ENCODE measurements around the gene ME3. TPM values are rescaled to one million over a fixed set of nuclear protein-coding genes. Genes with fewer than 3 reads are reported as not detected.

ME3 gene
- total and polyA plus RNA-seq, 4 donors = 1.4 to 7.2 (median 2.3) TPM

DNA sequence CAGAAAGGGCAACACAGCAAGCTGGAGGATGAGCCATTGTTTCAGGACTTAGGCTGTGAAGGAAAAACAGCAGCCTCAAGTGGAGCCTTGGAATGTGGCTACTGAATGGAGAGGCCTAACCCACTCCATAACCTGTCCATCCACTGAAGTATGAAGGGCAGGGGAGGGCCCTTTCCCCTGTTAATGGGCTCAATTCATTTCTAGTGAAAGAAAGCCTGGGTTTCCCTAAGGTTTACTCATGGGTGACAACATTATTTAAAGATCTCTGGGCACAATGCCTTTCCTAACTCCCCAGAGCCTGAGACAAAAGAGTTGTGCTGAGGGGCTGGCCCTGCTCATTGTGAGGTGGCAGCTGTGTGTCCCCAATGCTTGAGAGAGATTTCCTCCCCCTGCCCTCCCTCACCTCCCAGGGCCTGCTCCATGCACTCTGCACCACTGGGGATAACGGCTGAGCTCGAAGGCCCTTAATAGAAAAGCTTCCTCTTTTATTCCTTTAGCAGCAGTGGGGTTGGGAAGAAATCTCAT is 83.8 kb downstream of the ME3 start:
- no peak overlapping the region for H3K4me3 ChIP-seq (ENCODE audit: low read depth in 1 of 3, low read length in 3 of 3)
- H3K9me3 ChIP-seq (ENCODE audit: control insufficient read depth in 4 of 4, low read length in 3 of 4) = no peaks in the 10 kb centered on the region
- H3K9ac ChIP-seq (ENCODE audit: low read depth in 1 of 2, low read length in 2 of 2) = no peak overlapping the region
- no peak for DNase-seq (ENCODE audit: low spot score)
- no peaks in the 10 kb centered on the region for H3K4me1 ChIP-seq (ENCODE audit: control insufficient read depth in 4 of 4, insufficient read depth in 4 of 4, low read length in 3 of 4)
- WGBS = 86% methylated on average over 2 of the region's 2 CpGs
- TF ChIP-seq, protein P1, sequence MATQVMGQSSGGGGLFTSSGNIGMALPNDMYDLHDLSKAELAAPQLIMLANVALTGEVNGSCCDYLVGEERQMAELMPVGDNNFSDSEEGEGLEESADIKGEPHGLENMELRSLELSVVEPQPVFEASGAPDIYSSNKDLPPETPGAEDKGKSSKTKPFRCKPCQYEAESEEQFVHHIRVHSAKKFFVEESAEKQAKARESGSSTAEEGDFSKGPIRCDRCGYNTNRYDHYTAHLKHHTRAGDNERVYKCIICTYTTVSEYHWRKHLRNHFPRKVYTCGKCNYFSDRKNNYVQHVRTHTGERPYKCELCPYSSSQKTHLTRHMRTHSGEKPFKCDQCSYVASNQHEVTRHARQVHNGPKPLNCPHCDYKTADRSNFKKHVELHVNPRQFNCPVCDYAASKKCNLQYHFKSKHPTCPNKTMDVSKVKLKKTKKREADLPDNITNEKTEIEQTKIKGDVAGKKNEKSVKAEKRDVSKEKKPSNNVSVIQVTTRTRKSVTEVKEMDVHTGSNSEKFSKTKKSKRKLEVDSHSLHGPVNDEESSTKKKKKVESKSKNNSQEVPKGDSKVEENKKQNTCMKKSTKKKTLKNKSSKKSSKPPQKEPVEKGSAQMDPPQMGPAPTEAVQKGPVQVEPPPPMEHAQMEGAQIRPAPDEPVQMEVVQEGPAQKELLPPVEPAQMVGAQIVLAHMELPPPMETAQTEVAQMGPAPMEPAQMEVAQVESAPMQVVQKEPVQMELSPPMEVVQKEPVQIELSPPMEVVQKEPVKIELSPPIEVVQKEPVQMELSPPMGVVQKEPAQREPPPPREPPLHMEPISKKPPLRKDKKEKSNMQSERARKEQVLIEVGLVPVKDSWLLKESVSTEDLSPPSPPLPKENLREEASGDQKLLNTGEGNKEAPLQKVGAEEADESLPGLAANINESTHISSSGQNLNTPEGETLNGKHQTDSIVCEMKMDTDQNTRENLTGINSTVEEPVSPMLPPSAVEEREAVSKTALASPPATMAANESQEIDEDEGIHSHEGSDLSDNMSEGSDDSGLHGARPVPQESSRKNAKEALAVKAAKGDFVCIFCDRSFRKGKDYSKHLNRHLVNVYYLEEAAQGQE (IDR thresholded peaks at IDR 0.05) = no peak
- no peak for TF ChIP-seq EGR1 (IDR thresholded peaks at IDR 0.05; ENCODE audit: low read depth in 2 of 2)
- TF ChIP-seq MAX (IDR thresholded peaks at IDR 0.05) = no peak
- no peak overlapping the region for H3K27ac ChIP-seq (ENCODE audit: low read depth in 1 of 2, low read length in 2 of 2)
- no peaks in the 10 kb centered on the region for H3K36me3 ChIP-seq (ENCODE audit: control insufficient read depth in 4 of 4, insufficient read depth in 3 of 4, low read depth in 1 of 4, low read length in 3 of 4)
- H3K27me3 ChIP-seq (ENCODE audit: control insufficient read depth in 4 of 4, insufficient read depth in 4 of 4, low read length in 3 of 4) = no peaks in the 10 kb centered on the region

GRCh38 chr11:86587264-86588193 is 84.9 kb downstream of the ME3 start:
- H3K36me3 ChIP-seq (ENCODE audit: control insufficient read depth in 4 of 4, insufficient read depth in 3 of 4, low read depth in 1 of 4, low read length in 3 of 4) = no peaks in the 10 kb centered on the region
- 88% methylated on average over 6 of the region's 6 CpGs for WGBS
- no peaks in the 10 kb centered on the region for H3K9me3 ChIP-seq (ENCODE audit: control insufficient read depth in 4 of 4, low read length in 3 of 4)
- peak overlapping the region in 1 of 2 donors; percentile 6 for H3K27ac ChIP-seq (ENCODE audit: low read depth in 1 of 2, low read length in 2 of 2)
- H3K4me1 ChIP-seq (ENCODE audit: control insufficient read depth in 4 of 4, insufficient read depth in 4 of 4, low read length in 3 of 4) = no peaks in the 10 kb centered on the region
- no peak for DNase-seq (ENCODE audit: low spot score)
- TF ChIP-seq MAX (IDR thresholded peaks at IDR 0.05) (no peak), FOXA2 (IDR thresholded peaks at IDR 0.05) (no peak), FOXA1 (IDR thresholded peaks at IDR 0.05) (no peak), SP1 (IDR thresholded peaks at IDR 0.05) (no peak), HNF4A (conservative IDR thresholded peaks at IDR 0.05) (no peak), YY1 (IDR thresholded peaks at IDR 0.05) (no peak), RXRA (IDR thresholded peaks at IDR 0.05) (no peak), GABPA (IDR thresholded peaks at IDR 0.05 in 1 of 2, conservative IDR thresholded peaks at IDR 0.05 in 1 of 2) (no peak), CTCF (IDR thresholded peaks at IDR 0.05; ENCODE audit: low read depth, low read length, missing input control) (no peak), ZBTB33 (IDR thresholded peaks at IDR 0.05) (no peak), TAF1 (conservative IDR thresholded peaks at IDR 0.05) (no peak), HNF4G (IDR thresholded peaks at IDR 0.05) (no peak), NR2F2 (IDR thresholded peaks at IDR 0.05) (no peak), JUND (IDR thresholded peaks at IDR 0.05) (no peak), RAD21 (IDR thresholded peaks at IDR 0.05) (no peak)
- TF ChIP-seq, protein P1 (IDR thresholded peaks at IDR 0.05) = no peak
- TF ChIP-seq, protein P2, sequence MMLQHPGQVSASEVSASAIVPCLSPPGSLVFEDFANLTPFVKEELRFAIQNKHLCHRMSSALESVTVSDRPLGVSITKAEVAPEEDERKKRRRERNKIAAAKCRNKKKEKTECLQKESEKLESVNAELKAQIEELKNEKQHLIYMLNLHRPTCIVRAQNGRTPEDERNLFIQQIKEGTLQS (IDR thresholded peaks at IDR 0.05) = no peak
- no peak overlapping the region for H3K9ac ChIP-seq (ENCODE audit: low read depth in 1 of 2, low read length in 2 of 2)
- no peak overlapping the region for H3K4me3 ChIP-seq (ENCODE audit: low read depth in 1 of 3, low read length in 3 of 3)
- no peaks in the 10 kb centered on the region for H3K27me3 ChIP-seq (ENCODE audit: control insufficient read depth in 4 of 4, insufficient read depth in 4 of 4, low read length in 3 of 4)

Data from liver (tissue), 9 donors.